WI38 (cell line): Measurements from ENCODE around the gene CDK14.
"Not testable (repeated sequence)": the region's sequence is repeated elsewhere in the genome, so short reads cannot be mapped to it uniquely, and the experiment has no call there.

Experiments
- H3K4me3 ChIP-seq: 2 replicates; pipeline ENCODE4 v1.5.1; 2011; ENCODE audit warnings: low read depth, mild to moderate bottlenecking, control low read depth, low read length
- TF ChIP-seq, protein P1 (sequence below): IDR thresholded peaks from 2 replicates; pipeline ENCODE4 v1.5.1; 2012; ENCODE audit warnings: low read depth, mild to moderate bottlenecking, control low read depth, low read length

Gene CDK14

DNA sequence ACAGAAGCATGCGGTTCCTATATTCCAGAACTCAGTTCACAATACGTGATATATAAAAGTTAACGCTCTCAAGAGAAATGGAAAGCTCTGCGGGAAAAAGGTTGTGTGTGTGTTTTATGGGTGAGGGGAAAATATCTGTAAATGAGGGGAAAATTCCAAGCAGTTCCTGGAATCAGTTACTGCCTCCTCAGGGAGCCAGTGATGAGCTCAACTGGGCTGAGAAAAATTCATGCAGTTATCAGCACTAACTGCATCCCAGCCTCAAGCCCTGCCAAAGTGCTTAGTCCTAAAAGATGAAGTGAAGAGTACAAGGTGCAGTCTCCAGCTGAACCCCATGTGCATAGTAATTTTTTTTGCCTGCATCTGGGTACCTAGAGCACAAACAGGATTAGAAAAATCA is 191.9 kb downstream of the CDK14 start:
- no peak overlapping the region for H3K4me3 ChIP-seq
- TF ChIP-seq, protein P1, sequence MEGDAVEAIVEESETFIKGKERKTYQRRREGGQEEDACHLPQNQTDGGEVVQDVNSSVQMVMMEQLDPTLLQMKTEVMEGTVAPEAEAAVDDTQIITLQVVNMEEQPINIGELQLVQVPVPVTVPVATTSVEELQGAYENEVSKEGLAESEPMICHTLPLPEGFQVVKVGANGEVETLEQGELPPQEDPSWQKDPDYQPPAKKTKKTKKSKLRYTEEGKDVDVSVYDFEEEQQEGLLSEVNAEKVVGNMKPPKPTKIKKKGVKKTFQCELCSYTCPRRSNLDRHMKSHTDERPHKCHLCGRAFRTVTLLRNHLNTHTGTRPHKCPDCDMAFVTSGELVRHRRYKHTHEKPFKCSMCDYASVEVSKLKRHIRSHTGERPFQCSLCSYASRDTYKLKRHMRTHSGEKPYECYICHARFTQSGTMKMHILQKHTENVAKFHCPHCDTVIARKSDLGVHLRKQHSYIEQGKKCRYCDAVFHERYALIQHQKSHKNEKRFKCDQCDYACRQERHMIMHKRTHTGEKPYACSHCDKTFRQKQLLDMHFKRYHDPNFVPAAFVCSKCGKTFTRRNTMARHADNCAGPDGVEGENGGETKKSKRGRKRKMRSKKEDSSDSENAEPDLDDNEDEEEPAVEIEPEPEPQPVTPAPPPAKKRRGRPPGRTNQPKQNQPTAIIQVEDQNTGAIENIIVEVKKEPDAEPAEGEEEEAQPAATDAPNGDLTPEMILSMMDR = no peak

DNA sequence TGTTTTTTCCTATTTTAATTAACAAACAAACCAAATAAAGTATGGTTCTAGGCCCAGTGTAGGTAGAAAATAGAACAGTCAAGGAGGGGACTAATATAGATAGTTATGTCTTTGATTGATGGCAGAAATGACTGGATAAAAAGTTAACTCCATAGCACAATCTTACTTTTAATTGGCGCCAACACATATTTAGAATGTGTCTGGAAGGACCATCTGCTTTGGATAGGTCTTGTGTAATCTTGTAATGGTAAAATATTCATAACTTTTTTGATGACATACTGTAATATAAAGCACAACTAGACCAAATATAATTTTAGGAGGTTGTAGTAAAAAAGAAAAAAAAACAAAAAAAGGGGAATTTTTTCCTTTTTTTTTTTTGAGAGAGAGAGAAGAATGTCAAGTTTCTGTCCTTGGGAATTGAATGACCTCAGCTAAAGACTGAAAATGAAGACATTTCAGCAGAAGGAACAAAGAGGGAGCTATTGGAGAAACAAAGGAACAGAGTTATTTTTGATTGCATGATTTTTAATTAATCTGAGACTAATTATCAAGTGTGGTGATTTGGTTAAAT is 193.7 kb downstream of the CDK14 start:
- no peak overlapping the region for H3K4me3 ChIP-seq
- TF ChIP-seq, protein P1 = no peak

DNA sequence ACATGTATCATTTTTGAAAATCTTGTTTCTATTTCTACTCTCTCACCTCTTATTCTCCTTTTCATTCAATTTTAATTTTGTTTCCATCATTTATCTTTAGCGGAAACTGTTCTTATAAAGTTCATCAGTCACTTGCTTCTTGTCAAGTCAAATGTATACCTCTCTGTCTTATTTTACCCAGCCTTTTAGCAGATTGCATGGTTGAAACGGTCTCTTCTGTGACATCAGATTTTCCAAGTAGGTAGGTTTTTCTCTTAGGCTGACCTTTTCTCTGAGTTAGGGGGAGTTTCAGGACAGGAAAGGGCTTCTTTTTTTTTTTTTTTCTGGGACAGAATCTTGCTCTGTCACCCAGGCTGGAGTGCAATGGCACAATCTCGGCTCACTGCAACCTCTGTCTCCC is 195.5 kb downstream of the CDK14 start:
- TF ChIP-seq, protein P1 = no peak

DNA sequence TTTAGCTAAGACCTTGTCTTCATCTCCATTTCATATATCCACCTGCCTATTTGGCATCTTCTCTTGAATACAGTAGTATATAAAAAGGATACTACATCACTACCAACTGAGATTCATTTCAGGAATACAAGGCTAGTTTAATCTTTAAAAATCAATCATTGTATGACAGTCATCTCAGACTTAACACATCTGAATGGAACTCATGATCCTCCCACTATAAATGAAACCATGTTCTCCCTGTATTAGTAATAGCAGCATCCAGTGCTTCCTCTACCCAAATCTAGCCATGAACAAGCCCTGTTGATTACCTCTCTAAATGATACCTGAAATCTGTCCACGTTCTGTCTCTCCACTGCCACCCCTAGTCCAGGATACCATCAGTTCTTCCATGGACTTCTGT is 196.2 kb downstream of the CDK14 start:
- TF ChIP-seq, protein P1 = no peak
- H3K4me3 ChIP-seq = no peak overlapping the region

More for the DNA sequence above, 195.5 kb downstream of the CDK14 start:
- H3K4me3 ChIP-seq = no peak overlapping the region

DNA sequence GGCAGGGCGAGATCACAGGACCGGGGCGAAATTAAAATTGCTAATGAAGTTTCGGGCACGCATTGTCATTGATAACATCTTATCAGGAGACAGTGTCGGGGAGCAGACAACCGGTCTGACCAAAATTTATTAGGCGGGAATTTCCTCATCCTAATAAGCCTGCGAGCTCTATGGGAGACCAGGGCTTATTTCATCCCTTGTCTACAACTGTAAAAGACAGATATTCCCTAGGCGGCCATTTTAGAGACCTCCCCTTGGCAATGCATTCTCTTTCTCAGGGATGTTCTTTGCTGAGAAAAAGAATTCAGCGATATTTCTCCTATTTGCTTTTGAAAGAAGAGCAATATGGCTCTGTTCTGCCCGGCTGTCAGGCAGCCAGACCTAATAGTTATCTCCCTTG is 198.1 kb downstream of the CDK14 start:
- not testable (repeated sequence) for H3K4me3 ChIP-seq

DNA sequence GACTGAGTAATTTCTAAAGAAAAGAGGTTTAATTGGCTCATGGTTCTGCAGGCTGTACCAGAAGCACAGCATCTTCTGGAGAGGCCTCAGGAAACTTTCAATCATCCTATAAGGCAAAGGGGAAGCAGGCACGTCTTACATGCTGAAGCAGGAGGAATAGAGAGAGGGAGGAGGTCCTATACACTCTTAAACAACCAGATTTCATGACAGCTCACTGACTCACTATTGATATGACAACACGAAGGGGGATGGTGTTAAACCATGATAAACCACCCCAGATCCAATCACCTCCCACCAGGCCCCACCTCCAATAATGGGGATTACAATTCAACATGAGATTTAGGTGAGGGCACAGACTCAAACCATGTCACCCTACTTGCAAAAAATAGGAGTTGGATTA is 201.5 kb downstream of the CDK14 start:
- TF ChIP-seq, protein P1 = no peak

DNA sequence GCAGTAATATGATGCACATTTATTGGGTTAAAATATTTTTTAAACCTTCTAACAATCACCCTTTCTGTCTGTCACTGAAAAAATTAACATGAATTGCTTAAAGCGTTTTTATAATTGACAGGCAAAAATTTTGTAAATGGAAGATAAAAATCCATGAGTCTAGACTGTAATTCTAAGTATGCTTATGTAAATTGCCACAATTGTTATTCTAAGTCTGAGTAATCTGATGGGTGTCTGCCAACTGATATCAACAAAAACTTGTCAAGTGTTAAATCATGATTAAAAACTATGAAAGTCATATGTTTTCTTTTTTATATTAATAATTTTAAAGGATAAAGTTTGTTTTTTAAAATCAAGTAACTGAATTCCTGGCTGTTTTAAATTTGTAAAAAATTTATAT is 208.2 kb downstream of the CDK14 start:
- H3K4me3 ChIP-seq = no peak overlapping the region
- TF ChIP-seq, protein P1 = no peak

More for the DNA sequence above, 201.5 kb downstream of the CDK14 start:
- H3K4me3 ChIP-seq = no peak overlapping the region

DNA sequence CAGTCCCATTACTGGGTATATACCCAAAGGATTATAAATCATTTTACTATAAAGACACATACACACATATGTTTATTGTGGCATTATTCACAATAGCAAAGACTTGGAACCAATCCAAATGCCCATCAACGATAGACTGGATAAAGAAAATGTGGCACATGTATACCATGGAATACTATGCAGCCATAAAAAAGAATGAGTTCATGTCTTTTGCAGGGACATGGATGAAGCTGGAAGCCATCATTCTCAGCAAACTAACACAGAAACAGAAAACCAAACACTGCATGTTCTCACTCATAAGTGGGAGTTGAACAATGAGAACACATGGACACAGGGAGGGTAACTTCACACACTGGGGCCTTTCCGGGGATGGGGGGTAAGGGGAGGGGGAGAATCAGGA is 219.4 kb downstream of the CDK14 start:
- not testable (repeated sequence) for H3K4me3 ChIP-seq
